ENCODE data around the gene OR52D1.

- no peak for TF ChIP-seq MYC (IDR thresholded peaks at IDR 0.05; ENCODE audit: low read depth, low read length)
- TF ChIP-seq, protein P1, sequence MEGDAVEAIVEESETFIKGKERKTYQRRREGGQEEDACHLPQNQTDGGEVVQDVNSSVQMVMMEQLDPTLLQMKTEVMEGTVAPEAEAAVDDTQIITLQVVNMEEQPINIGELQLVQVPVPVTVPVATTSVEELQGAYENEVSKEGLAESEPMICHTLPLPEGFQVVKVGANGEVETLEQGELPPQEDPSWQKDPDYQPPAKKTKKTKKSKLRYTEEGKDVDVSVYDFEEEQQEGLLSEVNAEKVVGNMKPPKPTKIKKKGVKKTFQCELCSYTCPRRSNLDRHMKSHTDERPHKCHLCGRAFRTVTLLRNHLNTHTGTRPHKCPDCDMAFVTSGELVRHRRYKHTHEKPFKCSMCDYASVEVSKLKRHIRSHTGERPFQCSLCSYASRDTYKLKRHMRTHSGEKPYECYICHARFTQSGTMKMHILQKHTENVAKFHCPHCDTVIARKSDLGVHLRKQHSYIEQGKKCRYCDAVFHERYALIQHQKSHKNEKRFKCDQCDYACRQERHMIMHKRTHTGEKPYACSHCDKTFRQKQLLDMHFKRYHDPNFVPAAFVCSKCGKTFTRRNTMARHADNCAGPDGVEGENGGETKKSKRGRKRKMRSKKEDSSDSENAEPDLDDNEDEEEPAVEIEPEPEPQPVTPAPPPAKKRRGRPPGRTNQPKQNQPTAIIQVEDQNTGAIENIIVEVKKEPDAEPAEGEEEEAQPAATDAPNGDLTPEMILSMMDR (IDR thresholded peaks at IDR 0.05; ENCODE audit: low read depth, low read length), result no peak
- TF ChIP-seq, protein P2, sequence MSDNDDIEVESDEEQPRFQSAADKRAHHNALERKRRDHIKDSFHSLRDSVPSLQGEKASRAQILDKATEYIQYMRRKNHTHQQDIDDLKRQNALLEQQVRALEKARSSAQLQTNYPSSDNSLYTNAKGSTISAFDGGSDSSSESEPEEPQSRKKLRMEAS (IDR thresholded peaks at IDR 0.05; ENCODE audit: low read depth, low read length), result no peak
Measured at GRCh38 chr11:5486003-5486402, 2.5 kb upstream of the OR52D1 start.
